HG03097 (cell line): Measurements from ENCODE around the gene PTPRD.
A peak's percentile ranks its signal among the peaks of the same experiment; 100 is the strongest.

Experiments used
- ATAC-seq: cut with Tn5 transposase; IDR thresholded peaks from one replicate; pipeline ENCODE4 v1.9.1; 2021; ENCODE audit not compliant: unreplicated experiment, low FRiP score

PTPRD gene

DNA sequence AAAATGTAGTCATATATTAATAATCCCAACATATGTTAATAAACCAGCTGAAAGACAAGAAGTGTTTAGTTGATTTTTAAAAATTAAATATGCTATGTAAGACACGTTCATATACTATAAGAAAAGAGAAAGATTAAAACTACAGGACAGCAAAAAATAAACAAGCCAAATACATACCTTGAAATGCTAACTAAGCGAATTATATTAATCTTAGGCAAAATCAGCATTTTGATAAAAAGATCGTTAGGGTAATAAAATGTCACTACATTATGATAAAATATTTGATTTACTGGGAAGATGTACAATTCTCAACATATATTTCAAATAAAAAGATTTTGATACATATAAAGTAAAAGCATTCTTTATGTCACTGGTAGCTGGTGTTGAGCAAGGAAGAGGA lies 938.3 kb downstream of the PTPRD start:
- no peak for ATAC-seq

GRCh38 chr9:9670454-9670853 lies 942.3 kb downstream of the PTPRD start:
- ATAC-seq: no peak

DNA sequence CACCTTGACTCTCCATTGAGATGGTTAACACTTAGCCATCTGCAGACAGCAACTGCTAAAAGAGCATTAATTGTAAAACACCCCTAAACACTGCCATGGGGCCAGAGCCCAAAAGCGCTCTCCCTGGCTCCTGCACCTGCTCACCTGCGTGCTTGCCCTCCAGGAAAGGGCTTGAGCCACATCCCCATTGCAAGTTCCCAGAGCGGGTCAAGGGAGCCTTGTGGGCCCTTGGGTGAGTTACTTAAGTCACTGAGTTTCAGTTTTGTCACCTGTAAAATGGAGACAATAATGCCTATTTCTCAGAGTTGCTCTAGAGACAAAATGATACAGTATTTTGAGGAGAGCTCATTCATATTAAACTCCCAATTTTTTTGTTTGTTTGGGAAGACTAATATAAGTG lies 967.8 kb downstream of the PTPRD start:
- ATAC-seq: no peak

GRCh38 chr9:9631284-9631683 lies 981.5 kb downstream of the PTPRD start:
- ATAC-seq: no peak

- no peak for ATAC-seq
These were observed 987.6 kb downstream of the PTPRD start for GRCh38 chr9:9625248-9625647.

- ATAC-seq: no peak
These were observed 989.3 kb downstream of the PTPRD start for GRCh38 chr9:9623506-9623905.

- no peak for ATAC-seq
These were observed 991.4 kb downstream of the PTPRD start for GRCh38 chr9:9621355-9621940.

DNA sequence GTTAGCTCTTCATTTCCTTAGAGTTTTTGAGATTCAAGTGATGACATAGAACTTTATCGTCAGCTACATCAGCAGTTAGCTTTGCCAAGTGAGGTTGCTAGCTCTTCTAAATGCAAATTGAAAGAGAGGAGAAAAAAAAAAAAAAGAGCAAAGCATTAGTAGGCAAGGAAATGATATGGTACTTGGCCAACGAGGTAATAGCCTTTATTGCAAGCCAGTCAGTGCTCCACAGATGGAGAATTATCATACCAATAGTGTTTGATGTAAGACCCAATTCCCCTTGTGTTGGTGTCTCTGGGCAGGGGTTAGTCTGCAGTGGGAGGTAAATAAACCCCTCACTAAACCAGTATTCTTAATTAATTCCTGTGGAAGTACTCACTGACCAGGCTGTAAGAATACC lies 992.1 kb downstream of the PTPRD start:
- ATAC-seq: no peak

- no peak for ATAC-seq
These were observed 997.7 kb downstream of the PTPRD start for GRCh38 chr9:9615086-9615485.

GRCh38 chr9:9614607-9615006 lies 998.2 kb downstream of the PTPRD start:
- no peak for ATAC-seq

GRCh38 chr9:9612755-9613154 lies 1000.0 kb downstream of the PTPRD start:
- no peak for ATAC-seq

GRCh38 chr9:9612270-9612669 lies 1000.5 kb downstream of the PTPRD start:
- ATAC-seq: peak; percentile 52

- no peak for ATAC-seq
These were observed 1007.1 kb downstream of the PTPRD start for GRCh38 chr9:9605681-9606080.

DNA sequence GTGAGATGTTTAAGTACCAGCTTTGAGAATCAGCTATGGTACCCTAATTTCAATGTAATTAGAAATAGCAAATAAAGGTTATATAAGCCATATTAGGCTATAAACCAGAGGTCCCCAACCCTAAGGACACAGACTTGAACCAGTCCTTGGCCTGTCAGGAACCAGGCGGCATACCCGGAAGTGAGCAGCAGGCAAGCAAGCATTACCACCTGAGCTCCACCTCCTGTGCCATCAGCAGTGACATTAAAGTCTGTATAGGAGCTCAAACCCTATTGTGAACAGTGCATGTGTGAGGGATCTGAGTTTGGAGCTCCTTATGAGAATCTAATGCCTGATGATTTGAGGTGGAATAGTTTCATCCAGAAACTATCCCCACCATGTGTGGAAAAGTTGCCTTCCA lies 1009.5 kb downstream of the PTPRD start:
- no peak for ATAC-seq

DNA sequence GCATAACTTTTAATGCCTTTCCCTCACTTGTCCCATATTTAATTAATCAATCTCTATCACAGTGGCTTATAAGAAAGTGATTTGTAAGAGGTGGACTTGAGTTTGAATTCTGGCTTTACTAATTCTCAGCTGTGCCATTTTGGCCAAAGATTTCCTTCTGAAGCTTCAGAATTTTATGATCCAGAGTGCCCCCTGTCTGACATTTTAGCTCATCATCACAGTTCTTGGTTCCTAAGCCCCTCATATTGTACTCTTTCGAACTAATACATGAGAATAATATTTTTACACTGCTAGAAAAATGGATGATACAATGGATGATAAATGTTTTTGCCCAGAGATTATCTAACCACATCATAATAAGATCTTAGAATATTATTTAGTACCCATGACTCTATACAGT lies 1014.1 kb downstream of the PTPRD start:
- ATAC-seq: no peak

DNA sequence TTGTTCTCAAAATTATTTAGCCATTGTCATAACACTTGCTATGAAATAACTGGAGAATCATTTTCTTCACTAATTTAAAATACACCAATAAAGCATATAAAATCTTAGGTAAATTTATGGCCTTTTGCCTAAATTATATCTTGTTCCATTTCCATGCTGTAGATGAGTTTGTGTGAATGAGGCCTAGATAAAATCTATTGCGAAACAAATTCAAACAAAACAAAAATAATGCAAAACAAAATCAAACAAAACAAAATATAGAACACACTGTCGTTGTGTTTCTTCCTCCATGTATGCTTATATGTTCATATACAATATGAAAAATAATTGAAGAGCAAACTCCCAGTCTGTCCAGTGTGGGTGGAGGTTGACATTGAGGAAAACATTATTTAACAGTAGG lies 1020.7 kb downstream of the PTPRD start:
- ATAC-seq: no peak

- ATAC-seq: peak; percentile 80
These were observed 1026.9 kb downstream of the PTPRD start for GRCh38 chr9:9585920-9586319.

GRCh38 chr9:9574080-9574479 lies 1038.7 kb downstream of the PTPRD start:
- peak; percentile 57 for ATAC-seq

- ATAC-seq: no peak
These were observed 1047.1 kb downstream of the PTPRD start for GRCh38 chr9:9565700-9566099.

GRCh38 chr9:9563817-9564216 lies 1049.0 kb downstream of the PTPRD start:
- no peak for ATAC-seq

DNA sequence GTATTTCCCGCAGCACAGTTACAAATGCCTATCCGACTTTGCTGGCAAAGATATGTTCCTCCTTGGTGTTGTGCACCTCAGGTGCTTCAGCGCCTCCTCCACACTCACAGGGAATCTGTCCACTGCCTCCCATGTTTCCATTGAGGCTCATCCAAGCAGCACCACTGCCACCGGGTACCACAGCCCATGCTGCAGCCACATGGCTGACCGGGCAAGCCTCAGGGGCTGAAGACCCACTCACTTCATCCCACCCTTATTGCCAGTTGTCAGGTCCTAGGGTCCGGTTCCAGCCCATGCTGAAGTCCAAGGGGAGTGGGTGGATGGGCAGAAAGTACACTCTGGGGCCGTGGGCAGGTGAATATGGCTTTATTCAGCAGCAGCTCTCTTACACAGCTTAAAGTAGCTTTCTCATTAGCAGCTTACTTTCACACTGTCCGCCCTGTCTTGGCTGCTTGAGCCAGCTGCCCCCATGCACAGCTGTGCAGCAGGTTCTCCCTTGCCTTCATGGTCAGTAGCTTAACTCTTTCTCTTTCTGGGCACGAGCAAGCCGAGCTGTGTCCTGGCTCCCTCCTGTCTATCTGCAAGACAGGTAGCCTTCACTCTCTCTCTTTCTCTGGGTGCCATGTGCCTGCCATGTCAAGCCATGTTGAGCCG lies 1052.3 kb downstream of the PTPRD start:
- ATAC-seq: no peak

GRCh38 chr9:9558907-9559306 lies 1053.9 kb downstream of the PTPRD start:
- no peak for ATAC-seq
